HG03571 (cell line): ENCODE results near the gene MACROD2.
"Not testable (repeated sequence)": the region's sequence is repeated elsewhere in the genome, so short reads cannot be mapped to it uniquely, and the experiment has no call there.

Experiments
- ATAC-seq: cut with Tn5 transposase; IDR thresholded peaks from one replicate; pipeline ENCODE4 v1.9.1; 2021; ENCODE audit not compliant: unreplicated experiment

Gene MACROD2

GRCh38 chr20:15012566-15012965 is 1017.2 kb downstream of the MACROD2 start:
- no peak for ATAC-seq

- ATAC-seq: not testable (repeated sequence)
Measured at GRCh38 chr20:15016875-15017274, 1021.6 kb downstream of the MACROD2 start.

GRCh38 chr20:15018966-15019365 is 1023.6 kb downstream of the MACROD2 start:
- no peak for ATAC-seq

- no peak for ATAC-seq
Measured at GRCh38 chr20:15020845-15021244, 1025.5 kb downstream of the MACROD2 start.

DNA sequence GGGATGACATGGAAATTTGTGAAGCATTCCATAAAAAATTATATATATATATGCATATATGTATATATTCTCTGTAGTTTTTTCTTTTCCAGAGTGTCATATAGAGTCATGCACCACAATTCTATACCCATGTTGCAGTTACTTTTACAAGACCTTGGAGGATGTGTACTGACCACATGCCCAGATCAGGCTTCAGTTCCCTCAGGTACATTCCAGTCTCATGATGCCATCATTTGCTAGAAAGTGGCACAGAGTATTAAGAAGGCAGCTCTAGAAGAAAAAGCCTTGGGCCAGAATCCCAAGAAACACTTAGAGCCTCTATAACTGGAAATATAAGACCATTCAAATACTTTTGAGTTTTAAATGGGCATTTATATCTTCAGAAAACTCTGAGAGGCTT is 1027.6 kb downstream of the MACROD2 start:
- no peak for ATAC-seq

GRCh38 chr20:15026759-15027158 is 1031.4 kb downstream of the MACROD2 start:
- ATAC-seq: no peak

GRCh38 chr20:15030826-15031225 is 1035.5 kb downstream of the MACROD2 start:
- no peak for ATAC-seq

GRCh38 chr20:15031546-15032351 is 1036.4 kb downstream of the MACROD2 start:
- ATAC-seq: no peak

GRCh38 chr20:15032352-15032622 is 1037.0 kb downstream of the MACROD2 start:
- no peak for ATAC-seq

DNA sequence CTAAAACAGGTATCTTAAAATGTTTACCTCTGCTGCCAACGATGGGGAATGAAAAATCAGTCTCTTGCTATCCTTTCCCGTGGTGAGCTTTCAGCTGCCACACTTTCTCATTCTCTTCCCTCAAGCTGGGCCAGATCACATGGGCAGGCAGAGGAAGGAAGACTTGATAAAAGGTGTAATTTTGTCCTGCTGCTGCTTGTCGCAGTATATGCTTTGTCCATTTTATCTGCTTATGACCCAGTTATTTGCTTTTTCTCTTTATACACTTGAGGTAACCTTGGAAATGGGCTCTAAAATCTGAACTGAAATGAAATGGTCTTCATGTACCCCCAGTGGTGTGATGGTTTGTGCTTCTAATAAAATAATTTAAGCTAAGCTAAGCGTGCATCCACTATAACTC is 1038.0 kb downstream of the MACROD2 start:
- ATAC-seq: no peak

- no peak for ATAC-seq
Measured at GRCh38 chr20:15033891-15034290, 1038.6 kb downstream of the MACROD2 start.

- no peak for ATAC-seq
Measured at GRCh38 chr20:15036948-15037347, 1041.6 kb downstream of the MACROD2 start.

DNA sequence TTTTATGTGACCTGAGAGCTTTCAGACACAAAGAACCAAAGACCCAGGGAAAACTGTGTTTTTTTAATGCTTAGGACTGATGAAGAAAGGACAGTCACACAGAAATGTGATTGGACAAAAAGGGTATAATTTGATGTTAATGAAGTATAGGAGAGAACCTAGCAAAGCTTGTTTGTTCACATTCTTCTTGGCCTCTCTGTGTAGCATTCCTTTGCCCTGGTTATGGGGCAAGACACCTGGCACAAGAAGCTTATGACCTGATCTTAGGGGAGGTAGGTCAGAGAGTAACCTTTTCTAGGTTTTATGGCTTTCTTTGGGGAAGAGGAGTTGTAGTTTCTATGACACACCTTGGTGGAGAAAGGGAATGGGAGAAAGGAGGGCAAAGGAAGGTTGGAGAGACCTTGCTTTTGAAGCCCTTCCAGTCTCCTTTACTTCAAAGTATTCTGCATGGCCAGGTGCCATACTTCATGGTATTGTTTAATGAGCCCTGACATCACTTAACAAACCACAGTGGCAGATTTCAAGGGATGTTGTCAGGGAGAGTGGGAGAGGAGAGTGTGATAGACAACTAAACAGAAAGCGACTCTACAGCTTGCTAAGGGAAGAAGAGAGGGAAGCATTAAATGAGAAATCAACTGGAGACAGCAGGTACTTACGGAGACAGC is 1043.9 kb downstream of the MACROD2 start:
- no peak for ATAC-seq

DNA sequence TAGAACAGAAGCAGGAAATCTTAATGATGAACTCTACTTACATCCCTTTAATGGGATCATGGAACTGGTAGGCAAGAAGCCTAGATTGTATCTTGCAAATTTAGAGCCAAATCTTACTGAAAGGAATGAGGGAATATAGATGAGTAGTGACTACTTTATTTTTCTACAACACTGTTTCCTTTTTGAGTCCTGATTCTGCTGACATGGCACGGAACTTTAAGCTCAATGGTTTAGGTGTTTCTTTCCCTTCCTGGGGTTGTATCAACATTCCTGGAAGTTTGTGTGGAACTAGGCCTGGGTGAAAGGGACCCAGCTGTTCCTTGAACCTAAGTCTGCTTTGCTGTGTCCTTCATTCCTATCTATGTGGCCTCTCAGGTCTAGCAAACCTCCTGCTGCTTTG is 1047.4 kb downstream of the MACROD2 start:
- ATAC-seq: no peak

DNA sequence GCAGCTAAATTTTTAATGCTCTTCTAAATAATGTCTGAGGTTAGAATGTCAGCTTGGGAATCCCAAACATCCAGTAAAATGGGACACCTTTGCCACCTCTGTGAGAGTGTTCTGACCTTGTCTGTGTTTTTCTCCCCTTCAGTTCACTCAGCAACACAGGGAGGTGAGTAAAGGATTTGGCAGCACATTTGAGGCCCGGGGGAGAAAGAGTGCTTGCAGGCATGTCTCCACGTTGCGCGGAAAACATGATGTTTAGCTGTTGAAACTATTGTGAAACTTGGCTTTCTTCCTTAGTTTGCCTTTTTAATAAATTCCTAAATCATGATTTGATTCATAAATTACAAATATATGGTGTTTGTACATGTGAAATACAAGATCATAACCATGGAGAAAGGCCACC is 1049.9 kb downstream of the MACROD2 start:
- ATAC-seq: no peak

GRCh38 chr20:15047042-15047441 is 1051.7 kb downstream of the MACROD2 start:
- no peak for ATAC-seq

- ATAC-seq: no peak
Measured at GRCh38 chr20:15047601-15048000, 1052.3 kb downstream of the MACROD2 start.

GRCh38 chr20:15056246-15056645 is 1060.9 kb downstream of the MACROD2 start:
- ATAC-seq: no peak

- no peak for ATAC-seq
Measured at GRCh38 chr20:15058841-15059240, 1063.5 kb downstream of the MACROD2 start.

DNA sequence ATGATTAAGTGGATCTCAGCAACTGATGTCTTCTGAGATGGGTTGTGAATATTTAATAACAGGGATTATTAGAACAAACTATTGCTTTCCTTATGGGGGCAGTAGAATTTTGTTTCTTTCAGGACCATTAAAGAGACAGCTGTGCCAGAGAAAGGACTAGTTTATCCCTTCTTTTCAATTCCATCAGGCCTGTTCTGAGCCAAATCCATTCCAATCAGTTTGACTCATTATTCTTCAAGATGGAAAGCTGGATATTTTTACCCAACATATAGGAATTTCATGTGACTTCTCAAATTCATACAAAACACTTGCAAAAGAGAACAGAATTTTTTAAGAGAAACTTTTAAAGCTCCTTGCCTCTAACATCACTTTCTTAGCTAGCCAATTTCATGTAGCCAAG is 1064.1 kb downstream of the MACROD2 start:
- ATAC-seq: no peak

DNA sequence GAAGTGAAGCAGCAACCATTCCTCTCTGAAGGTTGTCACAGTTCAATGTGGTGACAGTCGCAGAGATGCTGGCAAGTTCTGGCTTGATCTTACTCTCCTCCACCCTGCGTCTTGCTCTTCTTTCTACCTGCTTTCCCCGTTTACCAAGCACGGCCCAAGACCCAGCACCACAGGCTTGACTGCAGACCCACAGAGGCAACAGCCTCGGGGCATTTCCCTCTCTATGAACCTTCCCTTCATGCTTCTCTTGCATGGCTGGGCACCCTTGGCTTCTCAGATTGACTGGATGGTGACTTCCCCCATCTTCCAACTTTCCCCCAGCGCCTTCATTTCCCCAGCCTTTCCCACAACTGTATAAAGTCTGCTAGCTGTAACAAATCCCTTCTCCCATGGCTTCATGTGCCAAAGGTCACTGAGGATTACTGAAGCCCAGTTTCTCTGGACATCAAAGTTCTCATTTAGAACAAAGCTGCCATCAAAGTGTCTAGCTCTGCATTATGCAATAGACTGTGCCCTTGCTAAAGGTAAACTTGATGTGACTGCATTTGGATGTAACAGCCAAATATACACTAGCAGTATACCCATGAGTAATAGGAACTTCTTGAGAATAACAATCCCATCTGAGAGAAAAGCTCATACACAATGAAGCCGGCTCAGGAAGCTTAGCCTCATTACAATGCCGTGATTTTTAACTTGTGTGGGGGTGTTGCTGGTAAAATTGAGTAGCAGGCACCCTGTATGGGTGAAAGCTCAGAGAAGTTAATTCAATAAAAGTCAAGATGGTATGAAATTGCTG is 1065.1 kb downstream of the MACROD2 start:
- ATAC-seq: no peak

GRCh38 chr20:15061061-15061430 is 1065.7 kb downstream of the MACROD2 start:
- ATAC-seq: no peak
